ENCODE data around the gene LIMK2. TPM values are rescaled to one million over a fixed set of nuclear protein-coding genes. Genes with fewer than 3 reads are reported as not detected.

LIMK2 gene
- total RNA-seq, 1 experiment from 2014 or later, result 13.2 TPM

DNA sequence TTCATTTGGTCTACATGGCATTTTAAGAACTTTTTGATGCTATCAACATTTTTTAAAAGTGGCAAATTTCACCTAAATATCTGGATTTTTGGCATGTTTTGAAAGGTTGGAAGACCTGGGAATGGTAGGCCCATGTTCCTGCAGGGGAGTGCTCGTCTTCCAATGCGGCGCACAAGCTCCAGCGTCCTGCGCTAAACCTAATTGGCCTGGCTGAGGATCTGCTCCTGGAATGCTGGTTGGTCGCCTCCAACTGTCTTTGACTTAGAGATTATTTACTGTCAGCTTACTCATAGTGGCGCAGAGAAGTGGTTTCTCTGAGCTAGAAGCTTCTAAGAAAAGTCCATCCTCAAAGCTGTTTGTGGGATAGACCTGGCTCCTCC is 626 bp upstream of the LIMK2 start:
- Histone ChIP-seq H3F3A (ENCODE audit: low read length, unreplicated experiment) (no peaks in the 10 kb centered on the region), H3K9ac (ENCODE audit: low read length) (no peak overlapping the region), H2AFZ (ENCODE audit: low read length) (peak overlapping the region; percentile 94), H3K9me3 (ENCODE audit: low read length) (no peaks in the 10 kb centered on the region), H3K4me2 (ENCODE audit: low read length) (peak overlapping the region; percentile 91), H3K36me3 (ENCODE audit: low read depth, low read length) (no peaks in the 10 kb centered on the region), H3K27me3 (ENCODE audit: low read length) (no peaks in the 10 kb centered on the region), H3K4me3 (ENCODE audit: low read length) (peak overlapping the region; percentile 89), H3K27ac (ENCODE audit: low read length) (no peak overlapping the region), H3K4me1 (ENCODE audit: insufficient read depth, low read length) (peaks cover 17% of the 10 kb centered on the region), H3K79me2 (ENCODE audit: low read length) (peaks cover 13% of the 10 kb centered on the region), H3K9me2 (replicated peaks; ENCODE audit: low read length) (no peaks in the 10 kb centered on the region), H4K20me1 (ENCODE audit: low read length) (no peaks in the 10 kb centered on the region)
- intact Hi-C loops (cut with micrococcal nuclease), result loop anchor here (10.0 kb wide), 1 partner anchor 63 kb away; no protein-coding TSS in a partner anchor
- ChIA-PET CTCF (interaction anchor here (1.0 kb wide), 3 partner anchors 19 to 61 kb away, joined by 3 to 4 read pairs (median 3); no protein-coding TSS in a partner anchor), POLR2A (ENCODE audit: unreplicated experiment) (no interaction called here)
- TF ChIP-seq EZH2phosphoT487 (IDR thresholded peaks at IDR 0.05; ENCODE audit: borderline replicate concordance, low read length), result no peak
- TF ChIP-seq, protein P1, sequence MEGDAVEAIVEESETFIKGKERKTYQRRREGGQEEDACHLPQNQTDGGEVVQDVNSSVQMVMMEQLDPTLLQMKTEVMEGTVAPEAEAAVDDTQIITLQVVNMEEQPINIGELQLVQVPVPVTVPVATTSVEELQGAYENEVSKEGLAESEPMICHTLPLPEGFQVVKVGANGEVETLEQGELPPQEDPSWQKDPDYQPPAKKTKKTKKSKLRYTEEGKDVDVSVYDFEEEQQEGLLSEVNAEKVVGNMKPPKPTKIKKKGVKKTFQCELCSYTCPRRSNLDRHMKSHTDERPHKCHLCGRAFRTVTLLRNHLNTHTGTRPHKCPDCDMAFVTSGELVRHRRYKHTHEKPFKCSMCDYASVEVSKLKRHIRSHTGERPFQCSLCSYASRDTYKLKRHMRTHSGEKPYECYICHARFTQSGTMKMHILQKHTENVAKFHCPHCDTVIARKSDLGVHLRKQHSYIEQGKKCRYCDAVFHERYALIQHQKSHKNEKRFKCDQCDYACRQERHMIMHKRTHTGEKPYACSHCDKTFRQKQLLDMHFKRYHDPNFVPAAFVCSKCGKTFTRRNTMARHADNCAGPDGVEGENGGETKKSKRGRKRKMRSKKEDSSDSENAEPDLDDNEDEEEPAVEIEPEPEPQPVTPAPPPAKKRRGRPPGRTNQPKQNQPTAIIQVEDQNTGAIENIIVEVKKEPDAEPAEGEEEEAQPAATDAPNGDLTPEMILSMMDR (conservative IDR thresholded peaks at IDR 0.05; ENCODE audit: low read depth, low read length), result no peak
- TF ChIP-seq EZH2 (IDR thresholded peaks at IDR 0.05; ENCODE audit: low read length, unreplicated experiment), result no peak
- ATAC-seq (no peak), DNase-seq (no peak)
- BruUV-seq (replicated peaks), result no TSS peak

DNA sequence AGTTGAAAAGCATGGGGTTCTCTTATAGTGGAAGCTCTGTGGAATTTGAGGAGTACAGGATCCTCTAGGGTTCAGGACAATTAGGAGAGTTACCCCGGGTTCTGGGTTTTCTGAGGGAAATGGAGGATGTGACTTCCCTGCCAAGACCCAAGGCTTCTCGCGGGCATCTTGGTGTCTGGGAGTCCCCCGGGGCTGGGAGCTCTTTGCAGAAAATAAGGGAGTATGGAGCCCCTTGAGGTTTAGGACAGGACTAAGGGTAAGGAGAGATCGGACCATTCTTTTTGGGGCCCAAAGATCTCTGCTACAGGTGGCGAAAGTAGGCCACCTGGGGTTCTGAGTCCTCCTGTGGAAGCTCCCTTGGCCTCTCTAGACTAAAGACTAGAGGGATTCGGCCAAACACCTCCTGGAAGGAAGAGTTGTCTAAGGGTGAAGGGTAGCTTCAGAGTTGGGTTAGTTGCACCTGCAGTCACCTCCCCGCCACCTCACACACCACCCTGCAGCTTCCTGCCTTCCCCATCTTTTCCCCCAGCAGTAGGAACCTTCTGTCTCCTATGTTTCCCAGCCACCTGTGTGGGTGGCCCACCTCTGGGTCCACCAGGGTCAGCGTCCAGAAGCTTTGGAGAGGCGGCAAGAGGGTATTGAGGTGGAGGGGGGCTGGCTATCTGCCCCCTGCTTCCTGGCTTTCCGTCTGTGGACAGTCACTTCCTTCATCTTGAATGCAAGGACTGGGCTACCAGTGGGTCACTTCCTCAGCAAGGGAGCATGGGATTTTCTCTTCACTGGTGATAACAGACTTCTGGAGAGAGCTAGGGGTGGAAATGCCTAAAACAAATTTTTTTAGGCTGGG is 908 bp downstream of the LIMK2 start:
- Histone ChIP-seq H3F3A (ENCODE audit: low read length, unreplicated experiment) (no peaks in the 10 kb centered on the region), H2AFZ (ENCODE audit: low read length) (peak overlapping the region; percentile 94), H4K20me1 (ENCODE audit: low read length) (no peaks in the 10 kb centered on the region), H3K4me1 (ENCODE audit: insufficient read depth, low read length) (peaks cover 7% of the 10 kb centered on the region), H3K9me3 (ENCODE audit: low read length) (no peaks in the 10 kb centered on the region), H3K79me2 (ENCODE audit: low read length) (peaks cover 13% of the 10 kb centered on the region), H3K9me2 (replicated peaks; ENCODE audit: low read length) (no peaks in the 10 kb centered on the region), H3K4me2 (ENCODE audit: low read length) (peak overlapping the region; percentile 91), H3K36me3 (ENCODE audit: low read depth, low read length) (no peaks in the 10 kb centered on the region), H3K27ac (ENCODE audit: low read length) (no peak overlapping the region), H3K9ac (ENCODE audit: low read length) (peak overlapping the region; percentile 87), H3K27me3 (ENCODE audit: low read length) (no peaks in the 10 kb centered on the region), H3K4me3 (ENCODE audit: low read length) (peak overlapping the region; percentile 89)
- intact Hi-C loops (cut with micrococcal nuclease), result loop anchor here (1.0 to 10.0 kb wide), 2 partner anchors 18 to 62 kb away; no protein-coding TSS in a partner anchor
- TF ChIP-seq, protein P1 (conservative IDR thresholded peaks at IDR 0.05; ENCODE audit: low read depth, low read length), result no peak
- no peak for TF ChIP-seq EZH2phosphoT487 (IDR thresholded peaks at IDR 0.05; ENCODE audit: borderline replicate concordance, low read length)
- no peak for TF ChIP-seq EZH2 (IDR thresholded peaks at IDR 0.05; ENCODE audit: low read length, unreplicated experiment)
- DNase-seq, result no peak
- TSS peak; percentile 27 for BruUV-seq (replicated peaks)
- no peak for ATAC-seq
- CTCF ChIA-PET, result interaction anchor here (1.0 kb wide), 1 partner anchor 60 kb away, joined by 3 read pairs; no protein-coding TSS in a partner anchor
- POLR2A ChIA-PET (ENCODE audit: unreplicated experiment), result no interaction called here

Measured in PC-3 (cell line).